GM12892 (cell line): ENCODE results near the gene LRFN2.

Experiments
- POLR2AphosphoS5 ChIP-seq: IDR thresholded peaks from 2 replicates; pipeline ENCODE4 v1.6.1; 2011; ENCODE audit warnings: low read depth, low read length, control low read depth
- TAF1 ChIP-seq: IDR thresholded peaks from 2 replicates; pipeline ENCODE4 v1.6.1; 2011; ENCODE audit warnings: low read depth, mild to moderate bottlenecking, control low read depth, low read length, borderline replicate concordance

- no peak for TF ChIP-seq POLR2AphosphoS5
- no peak for TF ChIP-seq TAF1
Measured at GRCh38 chr6:40442591-40442990, 144.6 kb downstream of the LRFN2 start.
